Measurements from ENCODE around the gene DNAH3.

GRCh38 chr16:20910781-20911321 is 239.8 kb downstream of the DNAH3 start:
- TF ChIP-seq, protein P1, sequence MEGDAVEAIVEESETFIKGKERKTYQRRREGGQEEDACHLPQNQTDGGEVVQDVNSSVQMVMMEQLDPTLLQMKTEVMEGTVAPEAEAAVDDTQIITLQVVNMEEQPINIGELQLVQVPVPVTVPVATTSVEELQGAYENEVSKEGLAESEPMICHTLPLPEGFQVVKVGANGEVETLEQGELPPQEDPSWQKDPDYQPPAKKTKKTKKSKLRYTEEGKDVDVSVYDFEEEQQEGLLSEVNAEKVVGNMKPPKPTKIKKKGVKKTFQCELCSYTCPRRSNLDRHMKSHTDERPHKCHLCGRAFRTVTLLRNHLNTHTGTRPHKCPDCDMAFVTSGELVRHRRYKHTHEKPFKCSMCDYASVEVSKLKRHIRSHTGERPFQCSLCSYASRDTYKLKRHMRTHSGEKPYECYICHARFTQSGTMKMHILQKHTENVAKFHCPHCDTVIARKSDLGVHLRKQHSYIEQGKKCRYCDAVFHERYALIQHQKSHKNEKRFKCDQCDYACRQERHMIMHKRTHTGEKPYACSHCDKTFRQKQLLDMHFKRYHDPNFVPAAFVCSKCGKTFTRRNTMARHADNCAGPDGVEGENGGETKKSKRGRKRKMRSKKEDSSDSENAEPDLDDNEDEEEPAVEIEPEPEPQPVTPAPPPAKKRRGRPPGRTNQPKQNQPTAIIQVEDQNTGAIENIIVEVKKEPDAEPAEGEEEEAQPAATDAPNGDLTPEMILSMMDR (IDR thresholded peaks at IDR 0.05): no peak
- TF ChIP-seq POLR2A (IDR thresholded peaks at IDR 0.05) (no peak), POLR2AphosphoS5 (IDR thresholded peaks at IDR 0.05) (peak; percentile 57), EP300 (IDR thresholded peaks at IDR 0.05) (no peak)
